ENCODE data around the gene RHCG. TPM values are rescaled to one million over a fixed set of nuclear protein-coding genes. Genes with fewer than 3 reads are reported as not detected.

The RHCG gene
- total RNA-seq, 1 experiment from 2014 or later, result not detected

DNA sequence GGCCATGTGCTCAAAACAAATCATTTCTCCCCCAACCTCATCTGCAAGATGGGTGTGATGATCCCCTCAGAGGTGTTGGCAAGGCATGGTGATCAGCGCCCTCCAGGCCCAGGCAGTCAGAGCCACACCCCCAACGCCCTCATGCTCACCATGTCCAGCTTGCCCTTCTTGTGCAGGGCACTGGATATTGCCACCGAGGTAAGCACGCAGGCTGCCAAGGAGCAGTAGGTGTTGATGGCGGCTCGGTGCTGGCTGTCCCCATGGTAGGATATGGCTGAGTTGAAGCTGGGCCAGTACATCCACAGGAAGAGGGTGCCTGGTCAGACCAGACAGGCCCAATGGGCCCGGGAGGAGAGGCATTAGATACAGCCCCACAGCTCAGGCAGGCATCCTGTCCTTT lies 17.2 kb downstream of the RHCG start:
- TF ChIP-seq EZH2phosphoT487 (IDR thresholded peaks at IDR 0.05; ENCODE audit: borderline replicate concordance, low read length) (no peak), EZH2 (IDR thresholded peaks at IDR 0.05; ENCODE audit: low read length, unreplicated experiment) (no peak)
- TF ChIP-seq, protein P1, sequence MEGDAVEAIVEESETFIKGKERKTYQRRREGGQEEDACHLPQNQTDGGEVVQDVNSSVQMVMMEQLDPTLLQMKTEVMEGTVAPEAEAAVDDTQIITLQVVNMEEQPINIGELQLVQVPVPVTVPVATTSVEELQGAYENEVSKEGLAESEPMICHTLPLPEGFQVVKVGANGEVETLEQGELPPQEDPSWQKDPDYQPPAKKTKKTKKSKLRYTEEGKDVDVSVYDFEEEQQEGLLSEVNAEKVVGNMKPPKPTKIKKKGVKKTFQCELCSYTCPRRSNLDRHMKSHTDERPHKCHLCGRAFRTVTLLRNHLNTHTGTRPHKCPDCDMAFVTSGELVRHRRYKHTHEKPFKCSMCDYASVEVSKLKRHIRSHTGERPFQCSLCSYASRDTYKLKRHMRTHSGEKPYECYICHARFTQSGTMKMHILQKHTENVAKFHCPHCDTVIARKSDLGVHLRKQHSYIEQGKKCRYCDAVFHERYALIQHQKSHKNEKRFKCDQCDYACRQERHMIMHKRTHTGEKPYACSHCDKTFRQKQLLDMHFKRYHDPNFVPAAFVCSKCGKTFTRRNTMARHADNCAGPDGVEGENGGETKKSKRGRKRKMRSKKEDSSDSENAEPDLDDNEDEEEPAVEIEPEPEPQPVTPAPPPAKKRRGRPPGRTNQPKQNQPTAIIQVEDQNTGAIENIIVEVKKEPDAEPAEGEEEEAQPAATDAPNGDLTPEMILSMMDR (conservative IDR thresholded peaks at IDR 0.05; ENCODE audit: low read depth, low read length), result no peak
- Histone ChIP-seq H3K4me2 (ENCODE audit: low read length) (no peak overlapping the region), H3F3A (ENCODE audit: low read length, unreplicated experiment) (no peaks in the 10 kb centered on the region), H3K9me3 (ENCODE audit: low read length) (no peaks in the 10 kb centered on the region), H3K4me1 (ENCODE audit: insufficient read depth, low read length) (no peaks in the 10 kb centered on the region), H3K79me2 (ENCODE audit: low read length) (no peaks in the 10 kb centered on the region), H3K27ac (ENCODE audit: low read length) (no peak overlapping the region), H3K4me3 (ENCODE audit: low read length) (no peak overlapping the region), H4K20me1 (ENCODE audit: low read length) (no peaks in the 10 kb centered on the region), H3K9ac (ENCODE audit: low read length) (no peak overlapping the region), H3K27me3 (ENCODE audit: low read length) (no peaks in the 10 kb centered on the region), H3K9me2 (replicated peaks; ENCODE audit: low read length) (no peaks in the 10 kb centered on the region), H3K36me3 (ENCODE audit: low read depth, low read length) (no peaks in the 10 kb centered on the region), H2AFZ (ENCODE audit: low read length) (no peak overlapping the region)
- CTCF ChIA-PET, result no interaction called here
- DNase-seq, result no peak
- ATAC-seq, result no peak
- intact Hi-C loops (cut with micrococcal nuclease), result no loop called here
- no TSS peak for BruUV-seq (replicated peaks)
- POLR2A ChIA-PET (ENCODE audit: unreplicated experiment), result no interaction called here

GRCh38 chr15:89477411-89478242 lies 18.8 kb downstream of the RHCG start:
- BruUV-seq (replicated peaks), result no TSS peak
- ATAC-seq, result no peak
- Histone ChIP-seq H3K9me3 (ENCODE audit: low read length) (no peaks in the 10 kb centered on the region), H3K27ac (ENCODE audit: low read length) (no peak overlapping the region), H3K27me3 (ENCODE audit: low read length) (no peaks in the 10 kb centered on the region), H3K36me3 (ENCODE audit: low read depth, low read length) (no peaks in the 10 kb centered on the region), H3F3A (ENCODE audit: low read length, unreplicated experiment) (no peaks in the 10 kb centered on the region), H3K4me3 (ENCODE audit: low read length) (no peak overlapping the region), H3K79me2 (ENCODE audit: low read length) (no peaks in the 10 kb centered on the region), H3K9ac (ENCODE audit: low read length) (no peak overlapping the region), H3K4me2 (ENCODE audit: low read length) (no peak overlapping the region), H4K20me1 (ENCODE audit: low read length) (no peaks in the 10 kb centered on the region), H2AFZ (ENCODE audit: low read length) (no peak overlapping the region), H3K4me1 (ENCODE audit: insufficient read depth, low read length) (no peaks in the 10 kb centered on the region), H3K9me2 (replicated peaks; ENCODE audit: low read length) (no peaks in the 10 kb centered on the region)
- ChIA-PET CTCF (no interaction called here), POLR2A (ENCODE audit: unreplicated experiment) (no interaction called here)
- DNase-seq, result no peak
- intact Hi-C loops (cut with micrococcal nuclease), result no loop called here
- no peak for TF ChIP-seq EZH2phosphoT487 (IDR thresholded peaks at IDR 0.05; ENCODE audit: borderline replicate concordance, low read length)

DNA sequence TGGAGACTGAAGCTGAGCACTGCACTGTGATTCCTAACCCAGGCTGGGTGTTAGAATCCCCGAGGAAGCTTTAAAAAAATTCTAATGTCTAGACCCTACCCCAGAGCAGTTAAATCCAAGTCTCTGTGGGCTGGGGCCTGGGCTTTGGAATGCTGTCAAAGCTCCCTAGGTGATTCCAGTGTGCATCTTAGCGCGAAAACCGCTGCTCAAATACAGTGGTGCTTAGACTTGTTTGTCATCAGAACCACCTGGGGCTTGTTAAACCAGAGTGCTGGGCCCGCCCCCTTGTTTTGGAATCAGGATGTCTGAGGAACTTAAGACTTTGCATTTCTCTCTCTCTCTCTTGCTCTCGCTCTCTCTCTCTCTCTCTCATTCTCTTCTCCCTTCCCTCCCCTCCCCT lies 20.7 kb downstream of the RHCG start:
- TF ChIP-seq, protein P1 (conservative IDR thresholded peaks at IDR 0.05; ENCODE audit: low read depth, low read length), result no peak
- no peak for TF ChIP-seq EZH2phosphoT487 (IDR thresholded peaks at IDR 0.05; ENCODE audit: borderline replicate concordance, low read length)
- TF ChIP-seq EZH2 (IDR thresholded peaks at IDR 0.05; ENCODE audit: low read length, unreplicated experiment), result no peak
- Histone ChIP-seq H3K27ac (ENCODE audit: low read length) (no peak overlapping the region), H3K27me3 (ENCODE audit: low read length) (no peaks in the 10 kb centered on the region), H3K36me3 (ENCODE audit: low read depth, low read length) (no peaks in the 10 kb centered on the region), H3K4me1 (ENCODE audit: insufficient read depth, low read length) (no peaks in the 10 kb centered on the region), H3K4me3 (ENCODE audit: low read length) (no peak overlapping the region), H3K9me2 (replicated peaks; ENCODE audit: low read length) (no peaks in the 10 kb centered on the region), H3K9ac (ENCODE audit: low read length) (no peak overlapping the region), H3K9me3 (ENCODE audit: low read length) (no peaks in the 10 kb centered on the region), H4K20me1 (ENCODE audit: low read length) (no peaks in the 10 kb centered on the region), H2AFZ (ENCODE audit: low read length) (no peak overlapping the region), H3K79me2 (ENCODE audit: low read length) (no peaks in the 10 kb centered on the region), H3K4me2 (ENCODE audit: low read length) (no peak overlapping the region), H3F3A (ENCODE audit: low read length, unreplicated experiment) (no peaks in the 10 kb centered on the region)
- ATAC-seq (no peak), DNase-seq (peak; percentile 37)
- CTCF ChIA-PET, result interaction anchor here (0.5 kb wide), 1 partner anchor 59 kb away, joined by 3 read pairs; no protein-coding TSS in a partner anchor
- intact Hi-C loops (cut with micrococcal nuclease), result no loop called here
- POLR2A ChIA-PET (ENCODE audit: unreplicated experiment), result no interaction called here
- BruUV-seq (replicated peaks), result no TSS peak
